Measurements from ENCODE around the gene WDFY4. TPM values are rescaled to one million over a fixed set of nuclear protein-coding genes. Genes with fewer than 3 reads are reported as not detected.

WDFY4 gene
- polyA plus RNA-seq, 2 of the 4 experiments (the other 2 are of a cell fraction) = not detected

DNA sequence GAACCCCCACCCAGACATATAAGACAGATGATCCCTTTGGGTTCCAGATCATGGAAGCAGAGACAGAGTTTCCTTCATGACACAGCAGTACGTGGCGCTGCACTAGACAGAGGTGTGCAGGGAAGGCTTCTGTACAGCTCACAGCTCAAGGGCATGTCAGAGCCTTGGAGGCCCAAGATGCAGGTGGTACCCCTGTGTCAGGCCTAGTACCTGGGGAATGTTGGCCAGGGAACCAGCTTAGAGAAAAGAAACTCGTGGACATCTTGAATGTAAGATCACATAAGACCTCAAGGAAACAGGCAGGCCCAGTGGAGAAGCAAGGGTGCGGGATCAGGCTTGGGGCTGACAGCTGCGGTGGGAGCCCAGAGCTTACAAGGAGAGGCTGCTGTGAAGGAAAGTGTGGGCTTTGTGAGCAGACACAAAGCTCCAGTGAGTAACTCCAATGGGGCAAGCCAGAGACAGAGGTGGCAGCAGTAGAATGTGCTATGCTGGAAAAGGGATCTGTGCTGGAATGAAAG, 91.4 kb downstream of the WDFY4 start:
- POLR2A ChIA-PET = no interaction called here
- TF ChIP-seq HEYL (CRISPR knock-in tag; IDR thresholded peaks at IDR 0.05) = no peak
- TF ChIP-seq HOXB13 (CRISPR knock-in tag; IDR thresholded peaks at IDR 0.05; ENCODE audit: low read depth) = no peak
- TF ChIP-seq, protein P1, sequence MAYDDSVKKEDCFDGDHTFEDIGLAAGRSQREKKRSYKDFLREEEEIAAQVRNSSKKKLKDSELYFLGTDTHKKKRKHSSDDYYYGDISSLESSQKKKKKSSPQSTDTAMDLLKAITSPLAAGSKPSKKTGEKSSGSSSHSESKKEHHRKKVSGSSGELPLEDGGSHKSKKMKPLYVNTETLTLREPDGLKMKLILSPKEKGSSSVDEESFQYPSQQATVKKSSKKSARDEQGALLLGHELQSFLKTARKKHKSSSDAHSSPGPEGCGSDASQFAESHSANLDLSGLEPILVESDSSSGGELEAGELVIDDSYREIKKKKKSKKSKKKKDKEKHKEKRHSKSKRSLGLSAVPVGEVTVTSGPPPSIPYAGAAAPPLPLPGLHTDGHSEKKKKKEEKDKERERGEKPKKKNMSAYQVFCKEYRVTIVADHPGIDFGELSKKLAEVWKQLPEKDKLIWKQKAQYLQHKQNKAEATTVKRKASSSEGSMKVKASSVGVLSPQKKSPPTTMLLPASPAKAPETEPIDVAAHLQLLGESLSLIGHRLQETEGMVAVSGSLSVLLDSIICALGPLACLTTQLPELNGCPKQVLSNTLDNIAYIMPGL (CRISPR knock-in tag; IDR thresholded peaks at IDR 0.05; ENCODE audit: borderline replicate concordance) = no peak
- no peak for TF ChIP-seq GATA3 (IDR thresholded peaks at IDR 0.05; ENCODE audit: borderline replicate concordance)
- TF ChIP-seq ZFP36 (IDR thresholded peaks at IDR 0.05; ENCODE audit: borderline replicate concordance, partially characterized antibody) = no peak
- no peak for TF ChIP-seq ZSCAN20 (CRISPR knock-in tag; IDR thresholded peaks at IDR 0.05)
- TF ChIP-seq HOXA7 (CRISPR knock-in tag; IDR thresholded peaks at IDR 0.05) = no peak
- TF ChIP-seq, protein P2, sequence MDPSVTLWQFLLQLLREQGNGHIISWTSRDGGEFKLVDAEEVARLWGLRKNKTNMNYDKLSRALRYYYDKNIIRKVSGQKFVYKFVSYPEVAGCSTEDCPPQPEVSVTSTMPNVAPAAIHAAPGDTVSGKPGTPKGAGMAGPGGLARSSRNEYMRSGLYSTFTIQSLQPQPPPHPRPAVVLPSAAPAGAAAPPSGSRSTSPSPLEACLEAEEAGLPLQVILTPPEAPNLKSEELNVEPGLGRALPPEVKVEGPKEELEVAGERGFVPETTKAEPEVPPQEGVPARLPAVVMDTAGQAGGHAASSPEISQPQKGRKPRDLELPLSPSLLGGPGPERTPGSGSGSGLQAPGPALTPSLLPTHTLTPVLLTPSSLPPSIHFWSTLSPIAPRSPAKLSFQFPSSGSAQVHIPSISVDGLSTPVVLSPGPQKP (IDR thresholded peaks at IDR 0.05; ENCODE audit: low read depth, low read length) = no peak
- TF ChIP-seq FOSL2 (IDR thresholded peaks at IDR 0.05) = no peak
- TF ChIP-seq FOSL2 (CRISPR knock-in tag; IDR thresholded peaks at IDR 0.05) = no peak
- TF ChIP-seq NR3C1 (IDR thresholded peaks at IDR 0.05) = no peak
- no peak for TF ChIP-seq RNF2 (IDR thresholded peaks at IDR 0.05; ENCODE audit: borderline replicate concordance, low read depth)
- no peak for TF ChIP-seq MAFK (IDR thresholded peaks at IDR 0.05; ENCODE audit: partially characterized antibody)
- no peak for TF ChIP-seq JUNB (IDR thresholded peaks at IDR 0.05)
- no peak for TF ChIP-seq FOXS1 (CRISPR knock-in tag; IDR thresholded peaks at IDR 0.05)
- TF ChIP-seq MAX (IDR thresholded peaks at IDR 0.05) = no peak
- TF ChIP-seq CHD2 (IDR thresholded peaks at IDR 0.05; ENCODE audit: low read length, partially characterized antibody) = no peak
- DNase-seq (ENCODE audit: low read depth in 1 of 2, low spot score in 1 of 2) = no peak
- Histone ChIP-seq H3K9me3 (no peaks in the 10 kb centered on the region), H3K4me2 (no peak overlapping the region), H3K27ac (no peak overlapping the region), H3K4me1 (no peaks in the 10 kb centered on the region), H3K4me3 (no peak overlapping the region)
- 73% methylated on average over 5 of the region's 5 CpGs for WGBS (ENCODE audit: missing lambda C conversion rate)
- no peak for ATAC-seq
- CTCF ChIA-PET = no interaction called here
- no peak for FAIRE-seq

DNA sequence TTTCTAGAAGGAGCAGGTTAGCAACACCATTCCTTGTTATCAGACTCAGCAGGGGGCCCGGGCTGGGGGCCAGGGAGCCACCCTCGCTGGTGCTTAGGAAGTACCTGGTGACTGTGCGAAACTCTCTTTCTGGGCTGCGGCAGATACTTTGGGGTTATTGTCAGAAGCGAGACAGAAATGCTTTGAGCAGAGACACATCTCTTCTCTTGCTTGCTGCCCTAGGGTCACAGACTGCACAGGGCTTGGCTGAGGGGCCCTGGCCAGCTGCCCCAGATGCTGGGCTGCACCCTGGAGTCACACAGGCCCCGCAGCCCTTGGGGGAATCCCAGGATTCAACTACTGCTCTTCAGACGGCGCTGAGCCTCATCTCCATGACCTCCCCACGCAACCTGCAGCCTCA, 91.9 kb downstream of the WDFY4 start:
- Histone ChIP-seq H3K4me1 (no peaks in the 10 kb centered on the region), H3K4me3 (no peak overlapping the region), H3K27ac (no peak overlapping the region), H3K9me3 (no peaks in the 10 kb centered on the region), H3K4me2 (no peak overlapping the region)
- FAIRE-seq = no peak
- POLR2A ChIA-PET = no interaction called here
- 25% methylated on average over 9 of the region's 9 CpGs for WGBS (ENCODE audit: missing lambda C conversion rate)
- CTCF ChIA-PET = interaction anchor here (1.1 kb wide), 1 partner anchor 120 kb away, joined by 4 read pairs; no protein-coding TSS in a partner anchor
- DNase-seq (ENCODE audit: low read depth in 1 of 2, low spot score in 1 of 2) = no peak
- no peak for ATAC-seq
- no peak for TF ChIP-seq CBX8 (IDR thresholded peaks at IDR 0.05)
- no peak for TF ChIP-seq FOXS1 (CRISPR knock-in tag; IDR thresholded peaks at IDR 0.05)
- TF ChIP-seq RARB (CRISPR knock-in tag; IDR thresholded peaks at IDR 0.05) = no peak
- no peak for TF ChIP-seq RCOR1 (IDR thresholded peaks at IDR 0.05; ENCODE audit: low read depth, low read length)
- TF ChIP-seq ZNF302 (CRISPR knock-in tag; IDR thresholded peaks at IDR 0.05) = no peak
- no peak for TF ChIP-seq POLR2AphosphoS2 (conservative IDR thresholded peaks at IDR 0.05; ENCODE audit: low read length)
- no peak for TF ChIP-seq CTCF (IDR thresholded peaks at IDR 0.05)
- TF ChIP-seq KDM5A (IDR thresholded peaks at IDR 0.05) = no peak
- no peak for TF ChIP-seq KDM1A (IDR thresholded peaks at IDR 0.05; ENCODE audit: low read depth)
- no peak for TF ChIP-seq SREBF2 (IDR thresholded peaks at IDR 0.05)
- no peak for TF ChIP-seq EHMT2 (IDR thresholded peaks at IDR 0.05; ENCODE audit: low read depth)
- TF ChIP-seq PHF8 (IDR thresholded peaks at IDR 0.05; ENCODE audit: borderline replicate concordance, low read depth) = no peak
- TF ChIP-seq, protein P3, sequence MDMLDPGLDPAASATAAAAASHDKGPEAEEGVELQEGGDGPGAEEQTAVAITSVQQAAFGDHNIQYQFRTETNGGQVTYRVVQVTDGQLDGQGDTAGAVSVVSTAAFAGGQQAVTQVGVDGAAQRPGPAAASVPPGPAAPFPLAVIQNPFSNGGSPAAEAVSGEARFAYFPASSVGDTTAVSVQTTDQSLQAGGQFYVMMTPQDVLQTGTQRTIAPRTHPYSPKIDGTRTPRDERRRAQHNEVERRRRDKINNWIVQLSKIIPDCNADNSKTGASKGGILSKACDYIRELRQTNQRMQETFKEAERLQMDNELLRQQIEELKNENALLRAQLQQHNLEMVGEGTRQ (IDR thresholded peaks at IDR 0.05) = no peak
